GM21786 (cell line): ENCODE results near the gene NAPG.
"Not testable (repeated sequence)": the region's sequence is repeated elsewhere in the genome, so short reads cannot be mapped to it uniquely, and the experiment has no call there.

Experiments used
- ATAC-seq: cut with Tn5 transposase; IDR thresholded peaks from one replicate; pipeline ENCODE4 v1.9.1; 2021; ENCODE audit not compliant: unreplicated experiment

The NAPG gene

GRCh38 chr18:10514082-10514481, 11.7 kb upstream of the NAPG start:
- no peak for ATAC-seq

- no peak for ATAC-seq
Measured at GRCh38 chr18:10514601-10515000, 11.2 kb upstream of the NAPG start.

GRCh38 chr18:10515456-10515855, 10.4 kb upstream of the NAPG start:
- ATAC-seq, result no peak

GRCh38 chr18:10516078-10516477, 9.7 kb upstream of the NAPG start:
- ATAC-seq, result no peak

- ATAC-seq, result no peak
Measured at GRCh38 chr18:10518595-10519255, 7.1 kb upstream of the NAPG start.

- no peak for ATAC-seq
Measured at GRCh38 chr18:10519366-10519765, 6.5 kb upstream of the NAPG start.

- ATAC-seq, result peak; percentile 80
Measured at GRCh38 chr18:10519999-10520935, 5.6 kb upstream of the NAPG start.

- ATAC-seq, result no peak
Measured at GRCh38 chr18:10521566-10521965, 4.3 kb upstream of the NAPG start.

GRCh38 chr18:10522574-10522973, 3.3 kb upstream of the NAPG start:
- ATAC-seq, result no peak

- ATAC-seq, result no peak
Measured at GRCh38 chr18:10523544-10523943, 2.3 kb upstream of the NAPG start.

- ATAC-seq, result no peak
Measured at GRCh38 chr18:10524507-10525370, 1.1 kb upstream of the NAPG start.

GRCh38 chr18:10525371-10525691, 496 bp upstream of the NAPG start:
- no peak for ATAC-seq

- ATAC-seq, result peak; percentile 3
Measured at GRCh38 chr18:10526561-10526949, 728 bp downstream of the NAPG start.

- ATAC-seq, result no peak
Measured at GRCh38 chr18:10528439-10528838, 2.6 kb downstream of the NAPG start.

- no peak for ATAC-seq
Measured at GRCh38 chr18:10530002-10530401, 4.2 kb downstream of the NAPG start.

GRCh38 chr18:10530852-10531251, 5.0 kb downstream of the NAPG start:
- ATAC-seq, result no peak

- no peak for ATAC-seq
Measured at GRCh38 chr18:10533111-10533510, 7.3 kb downstream of the NAPG start.

GRCh38 chr18:10536280-10536679, 10.5 kb downstream of the NAPG start:
- no peak for ATAC-seq

GRCh38 chr18:10537765-10538164, 11.9 kb downstream of the NAPG start:
- no peak for ATAC-seq

- not testable (repeated sequence) for ATAC-seq
Measured at GRCh38 chr18:10539124-10539523, 13.3 kb downstream of the NAPG start.

GRCh38 chr18:10543277-10543676, 17.4 kb downstream of the NAPG start:
- ATAC-seq, result no peak
